Nephron (organoid): ENCODE data around the gene ABHD13.

Experiments used
- H3K27ac Mint-ChIP-seq, 3 experiments: 2 replicates each; pipeline ENCODE4 v1.8.0; 2020; ENCODE audit warnings: mixed read lengths in 3 of 3, mild to moderate bottlenecking in 2 of 3, moderate library complexity in 1 of 3
- H3K27me3 Mint-ChIP-seq: 2 replicates; pipeline ENCODE4 v1.8.0; 2021; ENCODE audit warnings: low read depth, mild to moderate bottlenecking, moderate library complexity, mixed read lengths
- H3K36me3 Mint-ChIP-seq: 2 replicates; pipeline ENCODE4 v1.8.0; 2020; ENCODE audit warnings: low read depth, mixed read lengths
- H3K4me1 Mint-ChIP-seq: 2 replicates; pipeline ENCODE4 v1.8.0; 2020; ENCODE audit warnings: mixed read lengths
- H3K4me3 Mint-ChIP-seq, 3 experiments: 2 replicates each; pipeline ENCODE4 v1.8.0; 2020; ENCODE audit warnings: mild to moderate bottlenecking in 3 of 3, mixed read lengths in 3 of 3, moderate library complexity in 2 of 3
- H3K9me3 Mint-ChIP-seq: 2 replicates; pipeline ENCODE4 v1.8.0; 2020; ENCODE audit warnings: mixed read lengths
- CTCF ChIP-seq, 3 experiments: fragments of 200-600 bp; sonication (generic); IDR thresholded peaks; one replicate each; pipeline ENCODE4 v1.5.0; 2021; ENCODE audit warnings: antibody characterized with exemption in 3 of 3; ENCODE audit not compliant: unreplicated experiment in 3 of 3

Gene ABHD13

DNA sequence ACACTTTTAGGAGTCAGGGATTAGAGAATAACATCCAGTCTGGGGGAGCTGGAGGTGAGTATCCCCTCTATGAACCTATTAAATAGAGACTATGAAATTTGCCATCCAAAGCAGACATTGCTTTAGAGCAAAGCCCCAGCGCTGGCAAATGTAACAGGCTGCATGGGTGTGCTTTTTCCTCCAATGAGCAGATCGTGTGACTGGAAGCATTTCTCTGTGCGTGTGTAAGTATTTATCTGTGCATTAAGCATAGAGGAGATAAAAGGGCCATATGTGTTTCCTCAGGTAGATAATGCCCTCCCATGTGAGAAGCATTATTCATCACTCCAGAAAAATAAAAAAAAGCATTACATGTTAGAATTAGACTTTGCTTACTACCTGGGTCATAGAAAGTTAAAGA is 52.2 kb downstream of the ABHD13 start:
- H3K36me3 Mint-ChIP-seq = no peaks in the 10 kb centered on the region
- H3K9me3 Mint-ChIP-seq = no peaks in the 10 kb centered on the region
- peaks cover 3% of the 10 kb centered on the region for H3K27me3 Mint-ChIP-seq
- peak overlapping the region; percentile 44 to 82 (median 71) for H3K27ac Mint-ChIP-seq
- H3K4me3 Mint-ChIP-seq = peak overlapping the region; percentile 14 to 77 (median 52)
- peaks cover 26% of the 10 kb centered on the region for H3K4me1 Mint-ChIP-seq
- TF ChIP-seq CTCF (IDR thresholded peaks at IDR 0.05; ENCODE audit: unreplicated experiment in 3 of 3) = no peak

DNA sequence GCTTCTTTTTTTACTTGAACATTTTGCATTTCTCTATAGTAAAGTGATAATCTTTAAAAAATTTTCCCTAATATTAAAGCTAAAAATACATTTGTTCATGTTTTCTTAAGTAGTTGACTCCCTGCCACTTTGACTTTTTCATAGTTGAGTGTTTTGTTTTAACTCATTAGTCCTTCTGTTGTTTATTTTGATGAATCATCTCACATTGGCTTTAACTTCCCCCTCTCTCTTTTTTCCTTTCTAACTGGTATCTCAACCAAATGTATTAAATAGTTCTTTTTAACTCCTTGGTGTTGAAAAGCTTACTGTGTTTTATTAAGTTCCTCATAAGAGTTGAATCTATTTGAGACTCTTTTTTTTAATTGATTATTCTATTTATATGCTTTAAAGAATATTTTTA is 54.1 kb downstream of the ABHD13 start:
- no peaks in the 10 kb centered on the region for H3K9me3 Mint-ChIP-seq
- no peaks in the 10 kb centered on the region for H3K27me3 Mint-ChIP-seq
- H3K4me3 Mint-ChIP-seq = peak overlapping the region in 1 of 3 experiments; percentile 27
- no peaks in the 10 kb centered on the region for H3K36me3 Mint-ChIP-seq
- peaks cover 26% of the 10 kb centered on the region for H3K4me1 Mint-ChIP-seq
- TF ChIP-seq CTCF (IDR thresholded peaks at IDR 0.05; ENCODE audit: unreplicated experiment in 3 of 3) = no peak
- H3K27ac Mint-ChIP-seq = no peak overlapping the region

DNA sequence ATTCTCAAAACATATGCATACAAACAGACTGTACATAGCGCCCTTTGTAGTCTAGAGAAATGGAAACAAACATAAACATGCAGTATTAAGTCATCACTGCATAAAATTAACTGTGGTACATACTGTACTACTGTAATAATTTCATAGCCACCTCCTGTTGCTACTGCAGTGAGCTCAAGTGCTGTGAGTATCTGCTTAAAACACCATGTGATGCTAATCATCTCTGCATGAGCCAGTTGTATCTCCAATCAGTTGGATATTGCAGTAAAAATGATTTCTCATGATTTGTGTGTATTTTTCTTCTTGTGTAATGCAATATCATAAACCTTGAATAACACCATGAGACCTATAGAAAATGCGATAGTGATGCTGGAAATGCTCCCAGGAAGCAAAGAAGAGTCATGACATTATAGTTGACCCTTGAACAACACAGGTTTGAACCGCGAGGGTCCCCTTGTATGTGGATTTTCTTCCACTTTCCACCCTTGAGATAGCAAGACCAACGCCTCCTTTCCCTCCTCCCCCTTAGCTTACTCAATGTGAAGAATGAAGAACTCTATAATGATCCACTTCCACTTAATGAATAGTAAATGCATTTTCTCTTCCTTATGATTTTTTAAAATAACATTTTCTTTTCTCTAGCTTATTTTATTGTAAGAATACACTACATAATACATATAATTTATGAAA is 55.4 kb downstream of the ABHD13 start:
- Mint-ChIP-seq H3K9me3 (no peaks in the 10 kb centered on the region), H3K4me3 (no peak overlapping the region), H3K27ac (no peak overlapping the region), H3K4me1 (peaks cover 26% of the 10 kb centered on the region), H3K27me3 (no peaks in the 10 kb centered on the region), H3K36me3 (no peaks in the 10 kb centered on the region)
- no peak for TF ChIP-seq CTCF (IDR thresholded peaks at IDR 0.05; ENCODE audit: unreplicated experiment in 3 of 3)

DNA sequence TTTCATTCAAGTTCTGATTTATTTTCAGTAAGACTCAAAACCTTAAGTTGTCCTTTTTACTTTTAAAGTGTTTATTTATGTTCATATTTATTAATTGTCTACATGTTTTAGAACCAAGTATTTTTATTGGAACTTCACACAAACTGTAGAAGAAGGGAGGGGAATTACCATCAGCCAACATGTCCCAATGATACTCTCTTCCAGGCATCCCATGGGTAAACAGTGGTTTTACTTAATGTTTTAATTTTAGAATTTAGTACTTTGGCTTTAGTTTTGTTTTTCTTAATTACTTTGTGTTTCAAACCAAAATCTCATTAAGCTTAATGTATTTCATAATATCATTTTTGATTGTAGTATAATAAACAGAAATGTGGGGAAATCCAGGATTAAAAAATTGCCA is 56.5 kb downstream of the ABHD13 start:
- no peak for TF ChIP-seq CTCF (IDR thresholded peaks at IDR 0.05; ENCODE audit: unreplicated experiment in 3 of 3)
- H3K9me3 Mint-ChIP-seq = no peaks in the 10 kb centered on the region
- H3K27ac Mint-ChIP-seq = no peak overlapping the region
- H3K27me3 Mint-ChIP-seq = no peaks in the 10 kb centered on the region
- no peaks in the 10 kb centered on the region for H3K36me3 Mint-ChIP-seq
- H3K4me1 Mint-ChIP-seq = peaks cover 20% of the 10 kb centered on the region
- no peak overlapping the region for H3K4me3 Mint-ChIP-seq

DNA sequence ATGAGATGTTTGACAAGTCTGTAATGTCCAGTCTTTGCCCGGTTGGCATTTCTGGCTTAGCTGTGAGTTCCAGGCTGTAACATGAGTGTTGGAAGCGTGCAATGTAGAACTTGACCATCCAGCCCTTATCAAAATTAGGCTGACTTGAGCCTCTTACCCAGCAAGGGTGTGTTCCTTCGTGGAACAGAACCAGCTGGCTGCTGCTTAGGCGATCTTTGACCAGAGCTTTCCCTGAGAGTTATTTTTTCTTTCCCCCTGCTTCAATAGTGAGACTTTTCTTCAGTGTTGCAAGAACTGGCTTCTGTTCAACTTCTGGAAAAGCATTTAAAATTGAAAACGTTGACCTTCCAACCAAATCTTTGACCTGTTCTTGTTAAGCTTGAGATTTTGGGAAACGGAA is 57.9 kb downstream of the ABHD13 start:
- Mint-ChIP-seq H3K27me3 (no peaks in the 10 kb centered on the region), H3K4me1 (peaks cover 7% of the 10 kb centered on the region), H3K36me3 (no peaks in the 10 kb centered on the region), H3K27ac (no peak overlapping the region), H3K4me3 (no peak overlapping the region), H3K9me3 (no peaks in the 10 kb centered on the region)
- no peak for TF ChIP-seq CTCF (IDR thresholded peaks at IDR 0.05; ENCODE audit: unreplicated experiment in 3 of 3)

- H3K36me3 Mint-ChIP-seq = no peaks in the 10 kb centered on the region
- no peaks in the 10 kb centered on the region for H3K27me3 Mint-ChIP-seq
- no peak overlapping the region for H3K27ac Mint-ChIP-seq
- H3K4me1 Mint-ChIP-seq = no peaks in the 10 kb centered on the region
- TF ChIP-seq CTCF (IDR thresholded peaks at IDR 0.05; ENCODE audit: unreplicated experiment in 3 of 3) = no peak
- H3K4me3 Mint-ChIP-seq = no peak overlapping the region
- H3K9me3 Mint-ChIP-seq = no peaks in the 10 kb centered on the region
Observed at GRCh38 chr13:108278466-108278865, 60.3 kb downstream of the ABHD13 start.
